Esophagus (tissue), 2 donors: ENCODE data around the gene SLC25A24. TPM values are rescaled to one million over a fixed set of nuclear protein-coding genes. Genes with fewer than 3 reads are reported as not detected.

ENCODE experiments used
- H3K27ac ChIP-seq, 2 donors: one replicate each; pipeline ENCODE4 v1.5.1; 2013; ENCODE audit warnings: low read depth in 2 of 2, mild to moderate bottlenecking in 2 of 2, inconsistent platforms in 1 of 2, low read length in 1 of 2, moderate library complexity in 1 of 2
- H3K27me3 ChIP-seq, 2 donors: one replicate each; pipeline ENCODE4 v1.6.1; 2013; ENCODE audit warnings: low read length in 2 of 2, control low read depth in 1 of 2, mild to moderate bottlenecking in 1 of 2; ENCODE audit not compliant: insufficient read depth in 2 of 2, control insufficient read depth in 1 of 2
- H3K36me3 ChIP-seq, 2 donors: one replicate each; pipeline ENCODE4 v1.6.1; 2013; ENCODE audit warnings: low read length in 1 of 2; ENCODE audit not compliant: control insufficient read depth in 2 of 2, insufficient read depth in 2 of 2
- H3K4me1 ChIP-seq, 2 donors: one replicate each; pipeline ENCODE4 v1.6.1; 2013; ENCODE audit warnings: low read length in 1 of 2; ENCODE audit not compliant: control insufficient read depth in 2 of 2, insufficient read depth in 2 of 2
- H3K4me3 ChIP-seq, 2 donors: one replicate each; pipeline ENCODE4 v1.5.1; 2013; ENCODE audit warnings: low read length in 2 of 2, mild to moderate bottlenecking in 2 of 2, low read depth in 1 of 2, moderate library complexity in 1 of 2
- H3K9me3 ChIP-seq, 2 donors: one replicate each; pipeline ENCODE4 v1.6.1; 2013; ENCODE audit warnings: mild to moderate bottlenecking in 2 of 2, low read depth in 1 of 2, low read length in 1 of 2, moderate library complexity in 1 of 2; ENCODE audit not compliant: control insufficient read depth in 2 of 2, insufficient read depth in 1 of 2
- WGBS, 2 donors: extraction: QIAGEN DNeasy Blood & Tissue Kit; methylation state at CpG; one replicate each; pipeline ENCODE4 v1.1.7; 2013; 5-methylcytosine and 5-hydroxymethylcytosine counted together
- polyA plus RNA-seq, 2 donors: library from polyadenylated mRNA; stranded (reverse); fragments of 200-250 nt; gene quantifications; one replicate each; pipeline ENCODE4 v1.2.3, GENCODE V29; 2013
- donor health status: healthy with polysubstance abuse.
- donor health status: Bipolar disorder and iron deficiency.

Gene SLC25A24
- polyA plus RNA-seq, 2 donors, result 3.2 to 9.3 TPM

GRCh38 chr1:108109295-108109973 is 90.7 kb downstream of the SLC25A24 start:
- Histone ChIP-seq H3K4me3 (no peak overlapping the region), H3K27me3 (no peaks in the 10 kb centered on the region), H3K4me1 (no peaks in the 10 kb centered on the region), H3K36me3 (no peaks in the 10 kb centered on the region), H3K27ac (no peak overlapping the region), H3K9me3 (no peaks in the 10 kb centered on the region)
- 90 to 93% methylated on average over 6 of the region's 6 CpGs for WGBS, 2 donors

DNA sequence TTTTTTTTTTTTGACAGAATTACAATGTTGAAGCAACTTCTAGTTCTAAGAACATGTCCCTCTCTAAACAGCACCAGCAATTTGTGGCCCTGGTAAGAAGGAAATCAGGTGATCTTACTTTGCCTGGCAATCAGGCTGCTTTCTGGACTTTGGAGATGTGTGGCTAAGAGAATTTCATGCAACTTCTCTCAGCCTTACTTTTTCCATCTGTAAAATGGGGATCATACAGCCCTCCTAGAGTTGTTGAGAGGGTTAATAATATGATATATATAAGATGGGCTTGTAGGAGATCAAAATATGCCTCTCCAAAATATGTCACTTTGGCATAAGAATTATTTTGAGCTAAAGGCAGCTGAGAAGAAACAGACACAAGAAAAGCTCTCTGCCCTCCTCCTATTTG is 92.0 kb downstream of the SLC25A24 start:
- H3K36me3 ChIP-seq, result no peaks in the 10 kb centered on the region
- H3K4me1 ChIP-seq, result no peaks in the 10 kb centered on the region
- no peaks in the 10 kb centered on the region for H3K27me3 ChIP-seq
- no peaks in the 10 kb centered on the region for H3K9me3 ChIP-seq
- H3K27ac ChIP-seq, result no peak overlapping the region
- H3K4me3 ChIP-seq, result no peak overlapping the region

- Histone ChIP-seq H3K4me3 (no peak overlapping the region), H3K36me3 (no peaks in the 10 kb centered on the region), H3K27ac (no peak overlapping the region), H3K27me3 (no peaks in the 10 kb centered on the region), H3K9me3 (no peaks in the 10 kb centered on the region), H3K4me1 (no peaks in the 10 kb centered on the region)
- 57 to 58% methylated on average over 4 of the region's 4 CpGs for WGBS, 2 donors
Measured at GRCh38 chr1:108107658-108108057, 92.5 kb downstream of the SLC25A24 start.

DNA sequence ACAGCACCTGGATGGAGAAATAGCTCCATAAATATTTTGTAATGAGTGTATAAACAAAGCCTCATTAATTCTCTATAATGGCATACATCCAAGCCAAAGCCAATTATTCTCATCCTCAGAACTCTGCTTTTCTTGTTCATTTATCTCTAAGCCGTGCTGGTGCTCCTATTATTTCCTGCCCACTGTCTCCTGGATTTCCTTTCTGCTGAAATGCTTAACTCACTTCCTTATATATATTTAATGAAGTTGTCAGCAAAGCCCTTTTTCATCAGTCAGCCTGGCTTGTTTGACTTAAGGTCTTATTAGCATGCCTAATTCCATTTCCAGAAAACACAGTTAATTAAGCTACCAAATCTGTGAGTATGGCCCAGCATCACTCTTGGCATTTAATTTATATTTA is 93.4 kb downstream of the SLC25A24 start:
- Histone ChIP-seq H3K36me3 (no peaks in the 10 kb centered on the region), H3K27ac (no peak overlapping the region), H3K4me1 (no peaks in the 10 kb centered on the region), H3K27me3 (no peaks in the 10 kb centered on the region), H3K4me3 (no peak overlapping the region), H3K9me3 (no peaks in the 10 kb centered on the region)
- WGBS, 2 donors, result 52 to 53% methylated on average over 1 of the region's 1 CpG

GRCh38 chr1:108100148-108100547 is 100.0 kb downstream of the SLC25A24 start:
- H3K4me3 ChIP-seq, result no peak overlapping the region
- H3K9me3 ChIP-seq, result no peaks in the 10 kb centered on the region
- no peak overlapping the region for H3K27ac ChIP-seq
- H3K36me3 ChIP-seq, result no peaks in the 10 kb centered on the region
- H3K4me1 ChIP-seq, result no peaks in the 10 kb centered on the region
- no peaks in the 10 kb centered on the region for H3K27me3 ChIP-seq
- WGBS, 2 donors, result 98 to 100% methylated on average over 1 of the region's 1 CpG

- no peaks in the 10 kb centered on the region for H3K36me3 ChIP-seq
- no peaks in the 10 kb centered on the region for H3K9me3 ChIP-seq
- H3K27me3 ChIP-seq, result no peaks in the 10 kb centered on the region
- H3K4me3 ChIP-seq, result no peak overlapping the region
- H3K27ac ChIP-seq, result no peak overlapping the region
- no peaks in the 10 kb centered on the region for H3K4me1 ChIP-seq
Measured at GRCh38 chr1:108097018-108097417, 103.1 kb downstream of the SLC25A24 start.

DNA sequence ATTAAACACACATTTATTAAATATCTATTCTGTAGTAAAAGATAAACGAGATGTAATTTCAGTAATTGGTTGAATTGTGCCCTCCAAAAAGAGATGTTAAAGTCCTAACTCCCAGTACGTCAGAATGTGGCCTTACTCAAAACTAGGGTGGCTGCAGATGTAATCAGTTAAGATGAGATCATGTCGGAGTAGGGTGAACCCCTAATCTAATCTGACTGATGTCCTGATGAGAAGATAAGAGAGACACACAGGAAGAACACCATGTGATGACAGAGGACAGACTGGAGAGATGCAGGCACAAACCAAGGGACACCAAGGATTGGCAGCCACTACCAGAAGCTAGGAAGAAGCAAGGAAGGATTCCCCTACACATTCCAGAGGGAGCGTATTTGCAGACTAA is 104.1 kb downstream of the SLC25A24 start:
- Histone ChIP-seq H3K4me1 (no peaks in the 10 kb centered on the region), H3K27ac (no peak overlapping the region), H3K36me3 (no peaks in the 10 kb centered on the region), H3K9me3 (no peaks in the 10 kb centered on the region), H3K4me3 (no peak overlapping the region), H3K27me3 (no peaks in the 10 kb centered on the region)
- WGBS, 2 donors, result 76% methylated on average over 4 of the region's 4 CpGs

DNA sequence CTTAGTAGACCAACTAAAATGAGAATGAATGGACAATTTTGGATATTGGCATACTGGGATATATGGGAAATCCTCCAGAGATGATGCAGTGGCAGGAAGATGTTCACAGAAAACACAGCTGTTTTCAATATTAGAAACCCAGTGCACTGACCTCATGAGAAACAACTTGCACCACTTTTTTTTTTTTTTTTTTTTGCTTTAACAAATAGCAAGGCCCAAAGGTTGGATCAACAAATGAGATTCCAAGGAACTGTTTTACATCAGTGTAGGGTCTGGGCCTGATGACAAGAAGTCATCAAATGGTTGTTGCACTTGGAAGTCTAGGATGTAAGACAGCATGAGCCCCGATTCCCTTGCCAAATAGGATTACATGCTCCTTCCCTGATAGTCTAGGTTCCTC is 110.7 kb downstream of the SLC25A24 start:
- Histone ChIP-seq H3K4me1 (no peaks in the 10 kb centered on the region), H3K9me3 (no peaks in the 10 kb centered on the region), H3K36me3 (no peaks in the 10 kb centered on the region), H3K27me3 (no peaks in the 10 kb centered on the region), H3K4me3 (no peak overlapping the region), H3K27ac (no peak overlapping the region)
- WGBS, 2 donors, result 67 to 78% methylated on average over 1 of the region's 1 CpG

DNA sequence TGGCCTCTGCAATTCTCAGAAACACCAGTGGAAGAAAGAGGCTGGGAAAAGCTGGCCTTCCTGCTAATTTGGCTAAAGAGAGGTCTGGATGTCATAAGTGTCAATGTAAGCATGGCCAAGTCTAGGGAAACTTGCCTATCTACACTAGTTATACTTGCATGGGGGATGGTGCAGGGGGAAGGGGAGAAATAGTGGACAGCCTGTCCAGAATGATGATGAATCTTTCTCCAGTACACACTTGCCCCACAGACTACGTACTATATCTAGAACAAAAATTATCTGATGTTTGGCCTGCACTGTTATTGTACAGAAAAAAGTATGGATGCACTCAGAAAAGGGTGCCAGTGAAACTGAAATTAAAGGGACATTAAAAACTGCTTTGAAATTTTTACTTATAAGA is 114.5 kb downstream of the SLC25A24 start:
- Histone ChIP-seq H3K36me3 (no peaks in the 10 kb centered on the region), H3K27me3 (peaks cover 0 to 3% of the 10 kb centered on the region in 2 donors), H3K4me3 (no peak overlapping the region), H3K4me1 (no peaks in the 10 kb centered on the region), H3K9me3 (no peaks in the 10 kb centered on the region), H3K27ac (no peak overlapping the region)
- whole genome bisulfite sequencing, 2 donors, result 81 to 93% methylated on average over 1 of the region's 1 CpG

DNA sequence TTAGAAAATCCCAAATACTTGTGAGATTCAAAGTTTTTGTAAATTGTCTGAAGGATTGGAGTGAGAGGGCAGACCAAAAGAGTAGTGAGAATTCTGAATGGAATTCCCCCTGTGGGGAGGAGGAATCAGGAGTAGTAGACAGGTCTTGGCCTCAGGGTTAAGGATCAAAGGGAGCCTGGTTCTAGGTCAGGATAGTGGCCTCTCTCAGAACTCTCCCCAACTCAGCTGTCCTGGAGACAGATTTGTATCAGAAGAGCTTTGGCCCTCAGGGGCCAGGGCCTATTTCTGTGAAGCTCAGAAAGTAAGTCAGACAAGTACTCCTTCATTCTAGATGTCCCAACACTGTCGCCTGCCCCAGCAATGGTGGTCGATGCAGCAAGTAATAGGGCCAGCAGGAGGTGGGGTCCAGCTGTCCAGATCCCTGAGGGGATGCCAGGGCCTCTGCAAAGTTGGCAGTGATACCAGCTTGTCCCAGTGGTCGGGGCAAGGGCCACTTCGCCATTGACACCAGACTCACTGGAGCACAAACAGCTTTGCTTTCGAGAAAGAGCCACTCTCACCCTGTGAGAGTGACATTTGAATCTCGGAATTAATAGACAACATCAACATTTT is 115.2 kb downstream of the SLC25A24 start:
- WGBS, 2 donors, result 86 to 87% methylated on average over 6 of the region's 6 CpGs
- Histone ChIP-seq H3K36me3 (no peaks in the 10 kb centered on the region), H3K27ac (no peak overlapping the region), H3K27me3 (peaks cover 0 to 3% of the 10 kb centered on the region in 2 donors), H3K4me3 (no peak overlapping the region), H3K4me1 (no peaks in the 10 kb centered on the region), H3K9me3 (no peaks in the 10 kb centered on the region)
